HG03196 (cell line): Measurements from ENCODE around the gene CHDH.

ENCODE experiments used
- ATAC-seq: cut with Tn5 transposase; IDR thresholded peaks from one replicate; pipeline ENCODE4 v1.9.1; 2021; ENCODE audit not compliant: unreplicated experiment

Gene CHDH

DNA sequence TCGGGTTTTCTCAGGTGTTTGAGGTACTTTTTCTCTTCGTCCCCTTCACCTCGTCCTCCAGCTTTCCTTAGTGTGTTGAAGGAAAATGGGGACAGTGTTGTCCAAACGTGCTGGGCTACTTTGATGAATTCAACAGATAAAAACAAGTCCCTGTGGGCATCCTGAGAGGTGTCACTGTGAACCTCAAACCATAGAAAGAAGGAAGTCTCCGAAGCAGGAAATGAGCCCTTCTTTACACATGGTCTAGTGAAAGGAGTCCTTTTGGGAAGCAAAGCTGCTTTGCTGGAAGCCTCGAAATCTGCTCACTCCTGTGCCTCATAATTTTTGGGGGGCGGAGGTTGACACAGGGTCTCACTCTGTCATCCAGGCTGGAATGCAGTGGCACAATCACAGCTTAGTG, 10.7 kb upstream of the CHDH start:
- ATAC-seq = no peak

DNA sequence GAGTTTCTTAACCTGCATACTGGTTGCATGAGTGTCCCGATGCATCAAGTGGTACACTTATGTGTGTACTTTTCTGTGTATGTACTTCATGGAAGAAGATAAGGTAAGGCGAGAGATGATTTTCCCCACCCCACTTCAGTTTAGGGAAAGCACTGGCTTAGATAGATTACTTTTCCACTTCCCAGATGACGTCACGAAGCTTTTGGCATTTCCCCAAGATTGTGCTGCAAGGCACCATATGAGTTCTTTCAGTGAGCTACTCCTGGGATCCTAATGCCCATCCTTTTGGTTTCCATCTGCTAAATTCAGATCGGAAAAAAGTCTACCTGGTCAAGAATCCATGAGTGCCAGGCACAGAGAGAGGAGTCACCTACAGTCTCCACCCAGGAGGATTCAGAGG, 4.7 kb upstream of the CHDH start:
- ATAC-seq = no peak

DNA sequence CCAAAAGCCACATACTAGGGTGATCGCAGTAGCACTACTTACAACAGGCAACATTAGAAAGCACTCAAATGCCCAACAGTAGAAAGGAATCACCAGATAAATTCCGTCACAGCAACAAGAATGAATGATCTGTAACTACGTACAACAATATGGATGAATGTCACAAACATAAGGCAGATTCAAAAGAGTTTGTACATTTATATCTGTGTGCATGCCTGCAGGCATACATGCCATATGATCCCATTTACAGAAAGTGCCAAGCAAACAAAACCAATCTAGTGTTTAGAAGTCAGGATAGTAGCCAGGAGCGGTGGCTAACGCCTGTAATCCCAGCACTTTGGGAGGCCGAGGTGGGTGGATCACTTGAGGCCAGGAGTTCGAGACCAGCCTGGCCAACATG, 3.7 kb upstream of the CHDH start:
- no peak for ATAC-seq

DNA sequence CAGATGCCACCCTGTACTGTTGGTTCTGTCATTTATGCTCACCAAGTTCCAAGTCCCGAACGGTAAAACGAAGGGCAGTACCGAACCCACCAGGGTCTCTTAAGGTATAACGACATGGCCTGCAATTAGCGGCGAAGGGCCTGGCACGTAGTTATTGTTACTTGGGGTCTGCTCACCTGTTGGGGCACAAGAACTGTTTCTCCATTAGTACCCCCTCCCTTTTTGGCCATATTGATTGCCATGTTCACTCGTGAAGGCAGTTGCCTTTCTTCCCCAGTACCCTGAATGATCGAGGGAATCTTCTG, 584 bp upstream of the CHDH start:
- ATAC-seq = no peak

DNA sequence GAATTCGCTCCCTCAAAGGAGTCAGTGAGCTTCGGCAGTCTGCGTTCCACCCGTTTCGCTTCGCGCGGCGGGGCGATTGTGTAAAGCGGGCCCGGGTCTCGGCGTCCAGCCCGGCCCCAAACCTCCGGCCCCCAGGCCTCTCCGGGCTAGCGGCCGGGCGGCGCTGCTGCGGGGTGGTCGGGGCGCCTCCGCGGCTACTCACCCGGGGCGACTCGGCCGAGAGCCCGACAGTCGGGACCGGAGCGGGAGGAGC, 412 bp downstream of the CHDH start:
- no peak for ATAC-seq

DNA sequence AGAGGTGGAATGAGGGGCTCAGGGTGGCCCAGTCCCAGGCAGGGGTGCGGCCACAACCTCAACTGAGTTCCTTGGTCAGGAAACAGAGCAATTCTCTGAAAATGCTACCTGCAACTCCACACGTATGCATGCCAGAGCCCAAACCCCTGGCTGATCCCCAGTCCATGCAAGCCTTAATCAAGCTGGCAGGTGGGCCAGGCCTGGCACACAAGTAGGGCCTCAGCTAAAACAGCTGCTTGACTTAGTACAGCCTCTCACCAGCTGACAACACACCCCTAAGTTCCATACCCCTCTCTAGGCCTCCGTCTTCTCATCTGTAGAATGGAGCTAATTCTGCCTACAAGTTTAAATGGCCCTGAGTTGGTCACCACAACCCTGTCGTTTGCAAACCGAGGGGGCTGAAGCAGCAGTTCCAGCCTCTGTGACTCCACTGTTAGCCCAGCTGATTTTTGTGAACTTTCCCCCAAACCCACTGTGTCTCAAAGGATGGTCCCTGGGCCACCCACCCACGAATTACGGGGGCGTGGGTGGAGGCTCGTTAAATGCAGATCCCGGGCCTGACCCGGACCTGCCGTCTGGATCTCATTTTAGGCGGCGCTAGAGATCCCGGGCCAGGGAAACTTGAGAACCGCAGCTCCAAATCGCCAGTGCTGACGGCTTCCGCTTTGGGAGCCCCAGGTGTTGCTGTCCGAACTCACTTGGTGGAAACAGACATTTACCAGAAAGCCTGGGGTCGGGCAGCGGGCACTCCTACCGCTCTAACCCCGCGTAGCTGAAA, 927 bp downstream of the CHDH start:
- ATAC-seq = no peak

DNA sequence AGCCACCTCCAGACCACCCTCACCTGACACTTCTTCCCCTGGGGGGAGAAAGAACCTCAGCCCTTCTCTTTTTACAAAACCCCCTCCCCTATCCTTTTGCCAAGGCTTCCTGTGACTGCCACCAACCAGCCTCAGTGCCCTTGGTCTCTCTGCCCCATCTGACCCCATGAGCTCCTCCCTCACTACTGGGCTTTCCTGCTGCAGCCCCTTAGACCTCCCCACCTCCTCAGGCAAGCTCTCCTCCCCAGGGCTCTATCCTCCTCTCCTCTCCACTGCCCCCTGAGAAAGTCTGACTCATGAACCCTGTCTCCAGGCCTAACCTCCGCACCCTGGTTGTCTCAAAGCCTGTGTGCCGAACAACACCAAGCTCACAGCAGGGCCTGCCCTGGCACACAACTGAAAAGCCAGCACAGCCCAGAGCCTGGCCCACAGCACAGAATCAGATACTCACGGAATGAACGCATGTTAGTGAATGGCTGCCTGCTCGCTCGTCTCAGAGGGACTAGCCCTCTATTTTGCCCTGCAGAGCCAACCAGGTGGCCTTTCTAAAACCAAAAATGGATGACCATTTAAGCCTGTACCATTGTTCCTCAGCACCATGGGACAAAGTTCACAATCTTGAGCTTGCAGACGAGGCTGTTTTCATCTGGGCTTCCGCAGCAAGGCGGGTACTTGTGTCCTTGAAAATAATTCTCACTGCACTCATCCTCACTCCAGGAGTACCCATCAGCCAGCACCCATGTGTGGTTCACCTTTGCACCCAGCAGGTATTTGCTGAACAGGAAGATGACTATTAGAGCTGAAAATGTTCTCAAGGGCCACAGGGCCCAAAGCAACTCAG, 1.7 kb downstream of the CHDH start:
- ATAC-seq = peak; percentile 6

DNA sequence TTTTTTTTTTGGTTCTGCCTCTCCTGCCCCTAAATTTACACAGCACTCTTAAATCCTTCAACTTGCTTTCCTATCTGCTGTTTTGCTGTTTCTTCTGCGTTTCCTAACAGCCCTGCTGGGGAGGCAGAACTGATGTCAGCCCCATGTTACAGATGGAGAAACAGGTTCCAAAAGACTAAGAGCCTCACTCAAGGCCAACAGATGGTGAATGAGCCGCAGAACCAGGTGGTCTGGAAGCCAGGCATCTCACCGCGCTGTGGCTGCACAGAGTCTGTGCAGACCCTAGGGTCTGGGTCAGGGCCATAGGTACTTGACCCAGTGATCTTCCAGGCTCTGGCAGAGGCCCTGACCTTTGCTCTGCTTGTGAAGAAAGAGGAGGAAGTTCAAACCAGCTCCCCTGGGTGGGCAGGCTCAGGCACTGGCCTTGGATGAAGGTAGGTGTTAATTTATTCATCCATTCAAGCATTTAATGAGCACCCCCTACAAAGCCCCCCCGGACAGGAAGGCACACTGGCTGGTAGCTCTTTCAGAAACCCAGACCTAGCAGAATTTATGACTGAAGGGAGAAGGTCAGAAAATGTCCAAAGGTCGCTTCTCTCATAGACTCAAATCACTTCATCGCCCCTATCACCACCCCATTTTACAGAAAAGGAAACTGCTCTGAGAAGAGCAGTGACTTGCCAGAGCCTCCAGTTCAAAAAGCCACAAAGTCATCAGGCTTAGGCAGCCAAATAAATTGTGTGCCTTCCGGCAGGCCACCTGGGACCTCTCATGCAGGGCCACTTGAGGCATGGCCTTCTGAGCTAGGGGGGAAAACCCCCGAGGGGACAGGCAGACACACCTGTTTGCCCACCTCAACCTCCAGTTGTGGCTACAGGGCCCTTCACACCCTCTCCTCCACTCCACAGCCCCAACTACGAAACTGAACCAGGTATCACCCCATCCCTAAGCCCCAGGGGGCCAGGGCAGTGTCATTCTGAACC, 2.7 kb downstream of the CHDH start:
- peak; percentile 46 for ATAC-seq

DNA sequence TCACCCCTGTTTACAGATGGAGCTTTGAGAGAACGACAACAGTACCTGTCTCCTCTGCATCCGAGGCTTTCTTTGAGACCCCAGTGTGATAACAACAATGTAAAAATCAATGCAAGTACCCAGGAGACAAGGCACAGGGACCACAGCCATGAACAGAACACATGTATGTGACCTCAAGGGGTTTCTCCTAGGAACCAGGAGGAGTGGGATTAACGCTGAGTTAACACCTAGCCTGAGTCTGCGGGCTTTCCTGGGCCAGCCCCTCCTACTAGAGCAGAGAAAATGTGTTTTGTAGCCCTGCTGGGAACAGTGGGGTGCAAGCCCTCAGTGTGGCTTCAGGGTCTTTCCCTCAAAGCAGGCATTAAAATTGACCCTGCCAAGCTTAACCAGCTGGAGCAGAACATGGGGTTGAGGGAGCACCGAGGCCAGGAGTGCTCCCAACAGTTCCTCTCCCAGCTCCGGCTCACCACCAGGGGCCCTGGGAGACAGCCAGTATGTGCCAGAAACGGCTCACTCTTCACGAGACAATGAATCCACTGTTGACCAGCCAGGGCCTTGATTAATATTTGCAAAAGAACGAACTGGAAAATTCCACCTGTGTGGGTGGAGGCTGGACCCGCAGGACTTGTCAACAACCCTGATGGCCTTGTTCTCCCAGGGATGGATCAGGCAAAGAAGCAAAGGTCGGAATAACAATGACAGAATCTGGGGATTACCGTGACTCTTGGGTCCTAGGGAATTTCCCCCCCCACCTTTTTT, 3.6 kb downstream of the CHDH start:
- ATAC-seq = no peak

DNA sequence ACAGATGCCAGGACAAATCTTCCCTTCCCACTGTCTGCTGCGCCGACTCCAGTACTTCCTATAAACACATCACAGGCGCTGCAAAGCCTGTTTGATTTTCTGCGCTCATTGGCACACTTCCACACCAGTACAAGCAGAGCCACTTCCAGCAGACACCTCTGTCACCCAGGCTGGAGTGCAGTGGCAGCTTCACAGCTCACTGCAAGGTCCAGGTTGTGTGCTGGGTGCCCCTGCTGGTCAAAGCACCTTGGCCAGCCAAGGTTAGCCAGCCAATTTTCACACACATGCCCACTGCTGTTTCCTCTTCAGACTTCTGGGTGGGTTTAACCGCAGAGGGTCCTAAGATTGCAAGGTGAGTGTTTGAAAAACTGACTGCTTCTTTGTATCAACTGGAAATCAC, 4.9 kb downstream of the CHDH start:
- ATAC-seq = no peak

DNA sequence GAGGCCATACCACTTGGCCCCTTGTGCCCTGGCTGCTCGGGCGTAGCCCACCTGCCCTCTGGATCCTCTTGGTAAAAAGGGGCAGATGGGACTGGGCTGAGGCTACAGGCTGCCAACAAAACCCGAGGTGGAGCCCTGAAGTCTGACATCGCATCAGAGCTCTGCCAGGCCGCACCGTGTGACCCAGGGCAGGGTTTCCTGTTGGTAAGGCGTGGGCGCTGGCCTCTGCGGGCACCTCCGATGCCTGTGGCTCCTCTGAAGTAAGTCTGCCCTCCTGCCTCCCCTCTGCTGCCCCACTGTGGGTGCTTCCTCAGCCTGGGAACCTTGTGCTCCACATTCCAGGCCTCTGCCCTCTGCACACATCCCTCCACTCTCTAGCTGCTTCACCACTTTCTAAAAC, 8.9 kb downstream of the CHDH start:
- no peak for ATAC-seq

DNA sequence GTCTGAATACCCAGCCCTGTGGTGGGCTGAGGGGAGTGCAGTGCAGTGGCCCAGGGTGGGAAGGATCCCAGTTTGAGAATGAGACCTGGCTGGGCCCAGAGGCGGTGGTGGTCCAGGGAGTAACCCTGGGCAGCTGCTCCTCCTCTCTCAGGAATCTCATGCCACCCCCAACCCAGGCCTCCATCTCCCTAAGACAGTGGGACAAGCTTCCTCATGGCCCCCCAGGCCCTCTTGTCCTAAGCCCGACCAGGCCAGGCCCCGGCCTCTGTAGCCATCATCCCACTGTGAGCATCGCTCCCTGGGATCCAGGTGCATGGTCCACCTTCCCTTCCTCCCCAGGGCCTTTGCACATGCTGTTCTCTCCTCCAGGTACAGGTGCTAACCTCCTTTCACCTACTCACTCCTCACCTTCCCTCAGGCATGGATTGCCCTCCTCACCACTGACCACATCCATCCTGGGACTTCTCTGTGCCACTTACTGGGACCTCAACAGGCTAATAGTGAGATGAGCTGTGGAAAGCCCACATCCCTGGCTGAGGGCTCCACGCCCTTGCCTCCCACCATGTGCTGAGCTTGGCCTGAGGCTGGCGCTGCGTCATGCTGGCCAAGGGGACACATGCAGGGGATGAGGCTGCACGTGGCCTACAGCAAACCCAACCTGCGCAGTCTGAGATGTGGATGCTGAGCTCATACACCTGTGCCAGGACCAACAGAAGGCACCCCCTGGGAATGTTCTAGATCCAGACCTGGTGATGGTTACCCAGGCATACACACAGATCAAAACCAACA, 9.9 kb downstream of the CHDH start:
- ATAC-seq = no peak

DNA sequence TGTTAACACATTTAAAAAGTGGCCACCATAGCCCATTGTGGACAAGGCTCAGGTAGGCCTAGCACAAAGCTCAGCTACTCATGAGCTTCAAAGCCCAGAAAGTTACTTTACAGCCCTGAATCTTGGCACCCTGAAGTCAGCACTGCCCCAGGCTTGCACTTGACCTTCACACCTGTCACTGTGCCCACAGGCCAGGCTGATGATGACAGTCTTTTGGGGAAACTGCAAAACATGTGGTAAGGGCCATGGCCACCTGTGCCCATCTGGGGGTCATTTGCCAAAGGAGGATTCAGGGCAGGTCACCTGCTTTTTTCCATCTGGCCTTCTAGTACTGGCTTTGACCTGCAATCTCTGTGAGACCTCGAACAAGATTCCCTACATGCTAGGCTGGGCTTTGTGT, 11.0 kb downstream of the CHDH start:
- ATAC-seq = no peak

DNA sequence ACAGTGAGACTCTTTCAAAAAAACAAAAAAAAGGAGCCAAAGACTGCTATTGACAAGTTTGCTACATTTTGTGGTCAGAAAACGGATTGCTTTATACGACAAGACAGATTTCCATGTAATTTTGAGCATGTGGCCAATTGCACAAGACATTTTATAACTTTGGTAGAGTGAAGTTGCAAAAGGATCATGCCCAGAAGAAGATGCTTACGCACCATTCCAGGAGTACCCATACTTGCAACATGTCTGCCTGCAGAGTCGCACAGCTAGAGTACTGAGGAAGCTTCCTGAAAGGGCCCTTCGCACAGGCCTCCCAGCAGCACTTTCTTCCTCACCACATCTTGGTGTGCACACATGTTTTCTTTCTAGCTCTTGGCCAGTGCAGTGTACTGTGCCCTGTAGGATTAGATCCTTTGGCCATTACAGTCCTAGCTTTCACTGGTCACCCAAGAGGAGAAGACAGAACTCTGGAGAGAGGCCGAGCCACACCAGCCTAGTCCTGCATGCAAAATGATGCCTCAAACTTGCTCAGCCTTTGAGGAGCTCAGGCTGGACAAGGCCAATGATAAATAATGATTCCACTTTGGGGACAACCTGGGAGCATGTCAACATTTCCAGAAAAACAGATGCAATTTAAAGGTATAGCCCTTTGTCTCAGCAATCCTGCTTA, 11.7 kb downstream of the CHDH start:
- ATAC-seq = no peak

DNA sequence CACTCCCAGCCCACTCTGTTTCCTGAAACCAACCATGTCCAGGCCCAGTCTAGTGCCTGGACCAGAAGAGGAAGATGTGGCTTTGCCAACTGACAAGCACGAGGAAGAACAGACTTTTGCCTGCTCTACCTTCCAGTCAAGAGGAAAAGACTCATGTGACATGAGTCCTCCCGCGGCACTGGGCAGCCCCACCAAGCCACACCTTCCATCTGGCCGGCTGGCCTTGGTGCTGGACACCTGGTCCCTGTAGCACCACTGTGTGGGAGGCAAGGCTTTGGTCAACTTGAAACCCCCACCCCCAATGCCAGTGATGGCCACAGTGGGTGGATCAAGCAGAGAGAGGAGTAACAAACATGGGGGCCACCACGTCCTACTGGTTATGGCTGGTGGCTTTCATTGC, 12.5 kb downstream of the CHDH start:
- ATAC-seq = no peak

DNA sequence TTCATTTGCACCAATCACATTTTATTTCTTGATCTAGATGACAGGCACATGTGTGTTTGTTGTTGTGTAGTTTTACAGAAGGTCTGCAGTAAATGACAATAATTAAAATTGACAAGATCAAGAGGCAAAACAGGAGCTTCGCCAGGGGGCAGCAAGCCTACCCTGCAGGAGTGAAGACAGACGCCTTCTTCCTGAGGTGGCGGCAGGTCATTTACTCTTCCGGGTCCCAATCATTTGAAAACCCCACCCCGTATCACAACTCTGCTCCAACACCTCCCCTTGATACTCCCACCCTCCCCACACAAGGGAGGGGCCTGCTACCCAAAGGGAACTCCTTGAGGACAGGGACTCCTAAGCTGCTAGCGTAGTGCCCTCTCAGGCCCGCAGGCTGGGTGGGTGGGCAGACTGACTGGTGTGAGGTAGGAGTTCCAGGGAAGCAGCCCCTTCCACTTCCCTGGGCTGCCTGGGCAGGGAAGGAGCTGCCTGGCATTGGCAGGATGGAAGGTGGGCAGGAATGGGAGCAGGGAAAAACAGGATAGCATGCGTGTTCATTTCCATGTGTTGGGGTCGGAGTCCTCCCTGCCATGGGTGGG, 13.1 kb downstream of the CHDH start:
- no peak for ATAC-seq

DNA sequence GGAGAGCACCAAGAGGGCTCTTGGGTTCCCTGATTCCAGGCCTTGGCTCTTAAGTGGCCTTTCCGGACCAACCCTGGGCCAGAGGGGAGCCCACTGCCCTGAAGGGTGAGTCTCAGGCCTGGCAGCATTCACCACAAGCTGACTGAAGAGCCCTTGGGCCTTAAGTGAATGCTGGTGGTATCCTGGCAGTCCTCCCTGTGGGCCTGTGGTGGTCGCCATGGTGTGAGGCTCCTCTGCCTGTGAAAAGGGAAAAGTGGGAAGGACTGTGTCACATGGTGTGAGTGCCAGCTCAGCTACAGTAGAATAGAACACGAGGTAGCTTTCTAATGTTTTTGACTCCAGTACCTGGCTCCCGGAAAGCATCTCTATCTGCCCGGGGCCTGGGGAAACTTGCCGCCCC, 15.3 kb downstream of the CHDH start:
- ATAC-seq = no peak

DNA sequence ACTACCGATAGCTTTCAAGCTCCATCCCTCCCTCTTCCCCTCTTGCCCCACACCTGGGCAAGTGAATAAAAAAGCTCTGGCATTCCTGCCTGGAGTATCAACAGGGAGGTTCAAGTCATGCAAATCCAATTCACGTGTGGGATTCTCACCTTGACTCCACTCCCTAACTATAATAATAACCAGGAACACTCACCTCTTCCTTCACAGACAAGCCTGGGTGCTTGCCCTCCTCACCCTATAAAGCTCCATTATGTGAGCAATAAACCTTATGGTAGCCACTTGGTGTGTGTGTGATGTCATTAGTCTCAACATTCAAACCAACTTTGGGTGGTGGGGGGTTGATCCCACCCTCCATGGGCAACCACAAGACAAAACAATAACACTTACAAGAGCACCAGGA, 16.6 kb downstream of the CHDH start:
- no peak for ATAC-seq

DNA sequence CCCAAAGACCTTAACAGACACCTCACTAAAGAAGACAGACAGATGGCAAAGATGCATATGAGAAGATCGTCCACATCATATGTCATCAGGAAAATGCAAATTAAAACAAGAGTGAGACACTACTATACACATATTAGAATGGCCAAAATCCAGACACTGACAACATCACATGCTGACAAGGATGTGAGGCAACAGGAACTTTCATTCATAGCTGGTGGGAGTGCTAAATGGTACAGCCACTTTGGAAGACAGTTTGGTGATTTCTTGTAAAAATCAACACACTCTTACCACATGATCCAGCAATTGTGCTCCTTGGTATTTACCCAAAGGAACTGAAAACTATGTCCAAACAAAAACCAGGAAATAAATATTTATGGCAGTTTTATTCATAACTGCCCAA, 17.6 kb downstream of the CHDH start:
- ATAC-seq = no peak
